Measurements from ENCODE around the gene NAE1. TPM values are rescaled to one million over a fixed set of nuclear protein-coding genes. Genes with fewer than 3 reads are reported as not detected.

NAE1 gene
- total RNA-seq, 1 donor from 2014 or later, result 63.9 TPM

- Mint-ChIP-seq H3K27me3 (ENCODE audit: unreplicated experiment) (peaks cover 4% of the 10 kb centered on the region), H3K36me3 (ENCODE audit: low read depth, unreplicated experiment) (peaks cover 4% of the 10 kb centered on the region), H3K27ac (ENCODE audit: unreplicated experiment) (no peak overlapping the region), H3K4me3 (ENCODE audit: unreplicated experiment) (no peak overlapping the region), H3K4me1 (ENCODE audit: unreplicated experiment) (peaks cover 18% of the 10 kb centered on the region), H3K9me3 (ENCODE audit: unreplicated experiment) (no peaks in the 10 kb centered on the region)
- DNase-seq (ENCODE audit: low spot score), result no peak
- TF ChIP-seq, protein P1, sequence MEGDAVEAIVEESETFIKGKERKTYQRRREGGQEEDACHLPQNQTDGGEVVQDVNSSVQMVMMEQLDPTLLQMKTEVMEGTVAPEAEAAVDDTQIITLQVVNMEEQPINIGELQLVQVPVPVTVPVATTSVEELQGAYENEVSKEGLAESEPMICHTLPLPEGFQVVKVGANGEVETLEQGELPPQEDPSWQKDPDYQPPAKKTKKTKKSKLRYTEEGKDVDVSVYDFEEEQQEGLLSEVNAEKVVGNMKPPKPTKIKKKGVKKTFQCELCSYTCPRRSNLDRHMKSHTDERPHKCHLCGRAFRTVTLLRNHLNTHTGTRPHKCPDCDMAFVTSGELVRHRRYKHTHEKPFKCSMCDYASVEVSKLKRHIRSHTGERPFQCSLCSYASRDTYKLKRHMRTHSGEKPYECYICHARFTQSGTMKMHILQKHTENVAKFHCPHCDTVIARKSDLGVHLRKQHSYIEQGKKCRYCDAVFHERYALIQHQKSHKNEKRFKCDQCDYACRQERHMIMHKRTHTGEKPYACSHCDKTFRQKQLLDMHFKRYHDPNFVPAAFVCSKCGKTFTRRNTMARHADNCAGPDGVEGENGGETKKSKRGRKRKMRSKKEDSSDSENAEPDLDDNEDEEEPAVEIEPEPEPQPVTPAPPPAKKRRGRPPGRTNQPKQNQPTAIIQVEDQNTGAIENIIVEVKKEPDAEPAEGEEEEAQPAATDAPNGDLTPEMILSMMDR (IDR thresholded peaks at IDR 0.05; ENCODE audit: unreplicated experiment), result no peak
Measured at GRCh38 chr16:66754211-66754610, 76.6 kb downstream of the NAE1 start.

DNA sequence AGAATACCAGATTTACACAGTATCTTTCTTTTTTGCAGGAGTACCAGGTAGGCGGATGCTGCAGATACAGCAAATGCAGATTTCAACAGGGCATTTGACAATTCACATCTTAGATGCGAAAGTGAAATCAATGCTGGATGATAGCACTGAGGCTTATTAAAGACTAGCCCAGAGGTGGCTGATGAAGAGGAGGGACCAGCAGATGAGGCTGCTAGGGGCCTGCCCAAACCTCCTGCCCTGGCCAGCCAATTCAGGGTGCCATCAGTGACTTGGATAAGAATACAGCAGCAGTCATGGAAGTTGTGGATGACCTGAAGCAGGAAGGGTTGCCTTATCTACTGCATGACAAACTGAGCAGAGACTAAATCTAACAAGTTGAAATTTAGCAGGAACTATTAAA is 77.8 kb downstream of the NAE1 start:
- peaks cover 18% of the 10 kb centered on the region for H3K4me1 Mint-ChIP-seq (ENCODE audit: unreplicated experiment)
- H3K9me3 Mint-ChIP-seq (ENCODE audit: unreplicated experiment), result no peaks in the 10 kb centered on the region
- TF ChIP-seq, protein P1 (IDR thresholded peaks at IDR 0.05; ENCODE audit: unreplicated experiment), result no peak
- no peak overlapping the region for H3K4me3 Mint-ChIP-seq (ENCODE audit: unreplicated experiment)
- H3K36me3 Mint-ChIP-seq (ENCODE audit: low read depth, unreplicated experiment), result peaks cover 12% of the 10 kb centered on the region
- H3K27ac Mint-ChIP-seq (ENCODE audit: unreplicated experiment), result no peak overlapping the region
- no peak for DNase-seq (ENCODE audit: low spot score)
- peaks cover 4% of the 10 kb centered on the region for H3K27me3 Mint-ChIP-seq (ENCODE audit: unreplicated experiment)

Other genes with a start within 250 kb of the NAE1 start
- gene CMTM3, start 226.3 kb downstream of the NAE1 start, total RNA-seq (ENCODE audit: unreplicated experiment), result 268 TPM
- gene CMTM4, start 134.2 kb downstream of the NAE1 start, total RNA-seq (ENCODE audit: unreplicated experiment), result 15.5 TPM
- 138 TPM for gene DYNC1LI2, start 79.4 kb downstream of the NAE1 start, total RNA-seq (ENCODE audit: unreplicated experiment)
- 0.10 TPM for gene TERB1, start 29.4 kb downstream of the NAE1 start, total RNA-seq (ENCODE audit: unreplicated experiment)
- gene CA7, start 13.4 kb upstream of the NAE1 start, total RNA-seq (ENCODE audit: unreplicated experiment), result not detected
- gene PDP2, start 49.5 kb upstream of the NAE1 start, total RNA-seq (ENCODE audit: unreplicated experiment), result 11.3 TPM
- not detected for gene CDH16, start 87.9 kb upstream of the NAE1 start, total RNA-seq (ENCODE audit: unreplicated experiment)
- not detected for gene RRAD, start 94.6 kb upstream of the NAE1 start, total RNA-seq (ENCODE audit: unreplicated experiment)
- 38.8 TPM for gene CIAO2B, start 103.4 kb upstream of the NAE1 start, total RNA-seq (ENCODE audit: unreplicated experiment)
- gene CES2, start 104.5 kb upstream of the NAE1 start, total RNA-seq (ENCODE audit: unreplicated experiment), result 26.7 TPM
- gene CES3, start 130.3 kb upstream of the NAE1 start, total RNA-seq (ENCODE audit: unreplicated experiment), result 2.5 TPM
- 1.1 TPM for gene CES4A, start 157.6 kb upstream of the NAE1 start, total RNA-seq (ENCODE audit: unreplicated experiment)
- gene CBFB, start 198.2 kb upstream of the NAE1 start, total RNA-seq (ENCODE audit: unreplicated experiment), result 65.8 TPM

All from endothelial cell (in vitro differentiated cells).